TTC549 (cell line): ENCODE data around the gene MINDY4.
"Not testable (repeated sequence)": the region's sequence is repeated elsewhere in the genome, so short reads cannot be mapped to it uniquely, and the experiment has no call there.

Experiments used
- FAIRE-seq: peaks from 2 replicates; lab custom pipeline; 2012; peaks lifted over from hg19 to GRCh38; lab: Jason Lieb, UNC

The MINDY4 gene

GRCh38 chr7:30805081-30805691 is 34.0 kb downstream of the MINDY4 start:
- no peak for FAIRE-seq

- no peak for FAIRE-seq
Observed at GRCh38 chr7:30805931-30806330, 34.7 kb downstream of the MINDY4 start.

- not testable (repeated sequence) for FAIRE-seq
Observed at GRCh38 chr7:30807477-30807876, 36.3 kb downstream of the MINDY4 start.

GRCh38 chr7:30807941-30808340 is 36.7 kb downstream of the MINDY4 start:
- FAIRE-seq = not testable (repeated sequence)

- no peak for FAIRE-seq
Observed at GRCh38 chr7:30810986-30811385, 39.8 kb downstream of the MINDY4 start.

- FAIRE-seq = no peak
Observed at GRCh38 chr7:30812676-30813075, 41.5 kb downstream of the MINDY4 start.

- FAIRE-seq = no peak
Observed at GRCh38 chr7:30813466-30813865, 42.2 kb downstream of the MINDY4 start.

GRCh38 chr7:30814700-30815387 is 43.6 kb downstream of the MINDY4 start:
- no peak for FAIRE-seq

GRCh38 chr7:30815388-30815854 is 44.2 kb downstream of the MINDY4 start:
- FAIRE-seq = no peak

- no peak for FAIRE-seq
Observed at GRCh38 chr7:30815951-30816644, 44.9 kb downstream of the MINDY4 start.

GRCh38 chr7:30816645-30817370 is 45.6 kb downstream of the MINDY4 start:
- no peak for FAIRE-seq

- no peak for FAIRE-seq
Observed at GRCh38 chr7:30817371-30817767, 46.2 kb downstream of the MINDY4 start.

GRCh38 chr7:30824821-30825720 is 53.9 kb downstream of the MINDY4 start:
- no peak for FAIRE-seq

GRCh38 chr7:30826181-30826580 is 55.0 kb downstream of the MINDY4 start:
- no peak for FAIRE-seq

GRCh38 chr7:30828591-30828990 is 57.4 kb downstream of the MINDY4 start:
- no peak for FAIRE-seq

- no peak for FAIRE-seq
Observed at GRCh38 chr7:30829471-30829870, 58.3 kb downstream of the MINDY4 start.

GRCh38 chr7:30831227-30831626 is 60.0 kb downstream of the MINDY4 start:
- FAIRE-seq = no peak

- FAIRE-seq = no peak
Observed at GRCh38 chr7:30831936-30832335, 60.7 kb downstream of the MINDY4 start.

- not testable (repeated sequence) for FAIRE-seq
Observed at GRCh38 chr7:30834017-30834674, 62.9 kb downstream of the MINDY4 start.

- no peak for FAIRE-seq
Observed at GRCh38 chr7:30835396-30835915, 64.2 kb downstream of the MINDY4 start.

GRCh38 chr7:30836991-30837390 is 65.8 kb downstream of the MINDY4 start:
- FAIRE-seq = no peak
